Liver (tissue), 9 donors: ENCODE measurements around the gene TPCN1. TPM values are rescaled to one million over a fixed set of nuclear protein-coding genes. Genes with fewer than 3 reads are reported as not detected.

Source experiments
- DNase-seq: peaks from one replicate; pipeline ENCODE4 v3.0.0-alpha.2; 2017; ENCODE audit warnings: low spot score
- H3K27ac ChIP-seq, 2 donors: one replicate each; pipeline ENCODE4 v1.7.0; 2013; ENCODE audit warnings: inconsistent platforms in 2 of 2, low read length in 2 of 2, control low read depth in 1 of 2, low read depth in 1 of 2, mild to moderate bottlenecking in 1 of 2
- H3K27me3 ChIP-seq, 4 donors: one replicate each; pipeline versions ENCODE4 v1.6.1 to v1.7.0; 2013; ENCODE audit warnings: low read length in 3 of 4, inconsistent platforms in 1 of 4, mild to moderate bottlenecking in 1 of 4, moderate library complexity in 1 of 4; ENCODE audit not compliant: control insufficient read depth in 4 of 4, insufficient read depth in 4 of 4
- H3K36me3 ChIP-seq, 4 donors: one replicate each; pipeline versions ENCODE4 v1.6.1 to v1.7.0; 2013; ENCODE audit warnings: low read length in 3 of 4, mild to moderate bottlenecking in 3 of 4, low read depth in 1 of 4, moderate library complexity in 1 of 4; ENCODE audit not compliant: control insufficient read depth in 4 of 4, insufficient read depth in 3 of 4
- H3K4me1 ChIP-seq, 4 donors: one replicate each; pipeline versions ENCODE4 v1.6.1 to v1.7.0; 2013; ENCODE audit warnings: low read length in 3 of 4, mild to moderate bottlenecking in 3 of 4, moderate library complexity in 1 of 4; ENCODE audit not compliant: control insufficient read depth in 4 of 4, insufficient read depth in 4 of 4
- H3K4me3 ChIP-seq, 3 donors: one replicate each; pipeline versions ENCODE4 v1.6.1 to v1.7.0; 2013; ENCODE audit warnings: low read length in 3 of 3, control low read depth in 1 of 3, low read depth in 1 of 3, mild to moderate bottlenecking in 1 of 3
- H3K9ac ChIP-seq, 2 donors: one replicate each; pipeline ENCODE4 v1.7.0; 2013; ENCODE audit warnings: low read length in 2 of 2, mild to moderate bottlenecking in 2 of 2, moderate library complexity in 2 of 2, control low read depth in 1 of 2, low read depth in 1 of 2
- H3K9me3 ChIP-seq, 4 donors: one replicate each; pipeline versions ENCODE4 v1.6.1 to v1.7.0; 2013; ENCODE audit warnings: low read length in 3 of 4; ENCODE audit not compliant: control insufficient read depth in 4 of 4
- ATF3 ChIP-seq: IDR thresholded peaks from 2 replicates; pipeline ENCODE4 v1.6.1; 2016; ENCODE audit warnings: antibody characterized with exemption
- CTCF ChIP-seq: fragments of 150-350 bp; IDR thresholded peaks from 2 replicates; pipeline ENCODE4 v1.5.1; 2017; ENCODE audit warnings: improper control_type of control experiment, low read depth, low read length; ENCODE audit not compliant: missing input control
- EGR1 ChIP-seq, 2 donors: IDR thresholded peaks; 2 replicates each; pipeline ENCODE4 v1.6.1; 2016 to 2018; ENCODE audit warnings: antibody characterized with exemption in 2 of 2, low read depth in 2 of 2
- FOXA1 ChIP-seq: IDR thresholded peaks from 2 replicates; pipeline ENCODE4 v1.6.1; 2016; ENCODE audit warnings: antibody characterized with exemption
- FOXA2 ChIP-seq: IDR thresholded peaks from 2 replicates; pipeline ENCODE4 v1.6.1; 2016; ENCODE audit warnings: antibody characterized with exemption
- GABPA ChIP-seq, 2 donors: IDR thresholded peaks in 1 of 2; conservative IDR thresholded peaks in 1 of 2; 2 replicates each; pipeline ENCODE4 v1.6.1; 2016; ENCODE audit warnings: antibody characterized with exemption in 2 of 2, mild to moderate bottlenecking in 1 of 2, moderate library complexity in 1 of 2
- HNF4G ChIP-seq: IDR thresholded peaks from 2 replicates; pipeline ENCODE4 v1.6.1; 2016; ENCODE audit warnings: antibody characterized with exemption
- JUND ChIP-seq, 2 donors: IDR thresholded peaks; 2 replicates each; pipeline ENCODE4 v1.6.1; 2016; ENCODE audit warnings: antibody characterized with exemption in 2 of 2
- NR2F2 ChIP-seq: IDR thresholded peaks from 2 replicates; pipeline ENCODE4 v1.6.1; 2016; ENCODE audit warnings: antibody characterized with exemption
- RAD21 ChIP-seq, 2 donors: IDR thresholded peaks; 2 replicates each; pipeline ENCODE4 v1.6.1; 2016; ENCODE audit warnings: antibody characterized with exemption in 2 of 2, mild to moderate bottlenecking in 2 of 2
- SP1 ChIP-seq: IDR thresholded peaks from 2 replicates; pipeline ENCODE4 v1.6.1; 2018; ENCODE audit warnings: antibody characterized with exemption, mild to moderate bottlenecking
- TAF1 ChIP-seq: conservative IDR thresholded peaks from 2 replicates; pipeline ENCODE4 v1.6.1; 2016; ENCODE audit warnings: antibody characterized with exemption, mild to moderate bottlenecking
- YY1 ChIP-seq: IDR thresholded peaks from 2 replicates; pipeline ENCODE4 v1.6.1; 2016; ENCODE audit warnings: antibody characterized with exemption, mild to moderate bottlenecking
- WGBS: extraction: QIAGEN DNeasy Blood & Tissue Kit; methylation state at CpG from one replicate; pipeline ENCODE4 v1.1.7; 2013; 5-methylcytosine and 5-hydroxymethylcytosine counted together
- polyA plus RNA-seq, 2 donors: library from polyadenylated mRNA; stranded (reverse) in 1 of 2; unstranded in 1 of 2; fragments of 200-250 nt in 1 of 2; fragments of >200 nt in 1 of 2; fragmentation: Nextera tagmentation in 1 of 2; extraction: Ambion mirVana in 1 of 2; gene quantifications; one replicate each; pipeline versions ENCODE4 v1.2.1 to v1.2.3, GENCODE V29; 2013 to 2015
- total RNA-seq, 2 donors: library from RNA; depleted of rRNA; stranded (reverse); fragments of >200 nt; gene quantifications; one replicate each; pipeline ENCODE4 v1.2.3, GENCODE V29; 2014
- TF ChIP-seq, protein P1 (sequence below): IDR thresholded peaks from 2 replicates; pipeline ENCODE4 v1.6.1; 2016; ENCODE audit warnings: antibody characterized with exemption
- TF ChIP-seq, protein P2 (sequence below): IDR thresholded peaks from 2 replicates; pipeline ENCODE4 v1.6.1; 2016; ENCODE audit warnings: antibody characterized with exemption, mild to moderate bottlenecking
- donor health status: healthy.
- donor health status: healthy.
- donor health status: healthy.
- donor health status: healthy.
- donor health status: healthy.

TPCN1 gene
- total and polyA plus RNA-seq, 4 donors: 8.6 to 19.2 (median 13.7) TPM

- Histone ChIP-seq H3K27me3 (no peaks in the 10 kb centered on the region), H3K4me1 (peaks cover 0 to 6% (median 2%) of the 10 kb centered on the region in 4 donors), H3K36me3 (peaks cover 2 to 26% (median 9%) of the 10 kb centered on the region in 4 donors), H3K9ac (no peak overlapping the region), H3K27ac (no peak overlapping the region), H3K4me3 (no peak overlapping the region), H3K9me3 (peaks cover 0 to 6% (median 2%) of the 10 kb centered on the region in 4 donors)
- DNase-seq: no peak
- 97% methylated on average over 4 of the region's 4 CpGs for WGBS
- TF ChIP-seq HNF4G: no peak
- no peak for TF ChIP-seq CTCF
- TF ChIP-seq SP1: no peak
- TF ChIP-seq RAD21 (IDR thresholded peaks at IDR 0.05): no peak
- no peak for TF ChIP-seq TAF1
- no peak for TF ChIP-seq JUND (IDR thresholded peaks at IDR 0.05)
- no peak for TF ChIP-seq YY1
- TF ChIP-seq EGR1 (IDR thresholded peaks at IDR 0.05; ENCODE audit: low read depth in 2 of 2): no peak
- TF ChIP-seq, protein P1, sequence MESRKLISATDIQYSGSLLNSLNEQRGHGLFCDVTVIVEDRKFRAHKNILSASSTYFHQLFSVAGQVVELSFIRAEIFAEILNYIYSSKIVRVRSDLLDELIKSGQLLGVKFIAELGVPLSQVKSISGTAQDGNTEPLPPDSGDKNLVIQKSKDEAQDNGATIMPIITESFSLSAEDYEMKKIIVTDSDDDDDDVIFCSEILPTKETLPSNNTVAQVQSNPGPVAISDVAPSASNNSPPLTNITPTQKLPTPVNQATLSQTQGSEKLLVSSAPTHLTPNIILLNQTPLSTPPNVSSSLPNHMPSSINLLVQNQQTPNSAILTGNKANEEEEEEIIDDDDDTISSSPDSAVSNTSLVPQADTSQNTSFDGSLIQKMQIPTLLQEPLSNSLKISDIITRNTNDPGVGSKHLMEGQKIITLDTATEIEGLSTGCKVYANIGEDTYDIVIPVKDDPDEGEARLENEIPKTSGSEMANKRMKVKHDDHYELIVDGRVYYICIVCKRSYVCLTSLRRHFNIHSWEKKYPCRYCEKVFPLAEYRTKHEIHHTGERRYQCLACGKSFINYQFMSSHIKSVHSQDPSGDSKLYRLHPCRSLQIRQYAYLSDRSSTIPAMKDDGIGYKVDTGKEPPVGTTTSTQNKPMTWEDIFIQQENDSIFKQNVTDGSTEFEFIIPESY: no peak
- TF ChIP-seq GABPA (IDR thresholded peaks at IDR 0.05 in 1 of 2, conservative IDR thresholded peaks at IDR 0.05 in 1 of 2): no peak
- TF ChIP-seq, protein P2, sequence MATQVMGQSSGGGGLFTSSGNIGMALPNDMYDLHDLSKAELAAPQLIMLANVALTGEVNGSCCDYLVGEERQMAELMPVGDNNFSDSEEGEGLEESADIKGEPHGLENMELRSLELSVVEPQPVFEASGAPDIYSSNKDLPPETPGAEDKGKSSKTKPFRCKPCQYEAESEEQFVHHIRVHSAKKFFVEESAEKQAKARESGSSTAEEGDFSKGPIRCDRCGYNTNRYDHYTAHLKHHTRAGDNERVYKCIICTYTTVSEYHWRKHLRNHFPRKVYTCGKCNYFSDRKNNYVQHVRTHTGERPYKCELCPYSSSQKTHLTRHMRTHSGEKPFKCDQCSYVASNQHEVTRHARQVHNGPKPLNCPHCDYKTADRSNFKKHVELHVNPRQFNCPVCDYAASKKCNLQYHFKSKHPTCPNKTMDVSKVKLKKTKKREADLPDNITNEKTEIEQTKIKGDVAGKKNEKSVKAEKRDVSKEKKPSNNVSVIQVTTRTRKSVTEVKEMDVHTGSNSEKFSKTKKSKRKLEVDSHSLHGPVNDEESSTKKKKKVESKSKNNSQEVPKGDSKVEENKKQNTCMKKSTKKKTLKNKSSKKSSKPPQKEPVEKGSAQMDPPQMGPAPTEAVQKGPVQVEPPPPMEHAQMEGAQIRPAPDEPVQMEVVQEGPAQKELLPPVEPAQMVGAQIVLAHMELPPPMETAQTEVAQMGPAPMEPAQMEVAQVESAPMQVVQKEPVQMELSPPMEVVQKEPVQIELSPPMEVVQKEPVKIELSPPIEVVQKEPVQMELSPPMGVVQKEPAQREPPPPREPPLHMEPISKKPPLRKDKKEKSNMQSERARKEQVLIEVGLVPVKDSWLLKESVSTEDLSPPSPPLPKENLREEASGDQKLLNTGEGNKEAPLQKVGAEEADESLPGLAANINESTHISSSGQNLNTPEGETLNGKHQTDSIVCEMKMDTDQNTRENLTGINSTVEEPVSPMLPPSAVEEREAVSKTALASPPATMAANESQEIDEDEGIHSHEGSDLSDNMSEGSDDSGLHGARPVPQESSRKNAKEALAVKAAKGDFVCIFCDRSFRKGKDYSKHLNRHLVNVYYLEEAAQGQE: no peak
These were observed 33.0 kb downstream of the TPCN1 start for GRCh38 chr12:113254298-113254697.

DNA sequence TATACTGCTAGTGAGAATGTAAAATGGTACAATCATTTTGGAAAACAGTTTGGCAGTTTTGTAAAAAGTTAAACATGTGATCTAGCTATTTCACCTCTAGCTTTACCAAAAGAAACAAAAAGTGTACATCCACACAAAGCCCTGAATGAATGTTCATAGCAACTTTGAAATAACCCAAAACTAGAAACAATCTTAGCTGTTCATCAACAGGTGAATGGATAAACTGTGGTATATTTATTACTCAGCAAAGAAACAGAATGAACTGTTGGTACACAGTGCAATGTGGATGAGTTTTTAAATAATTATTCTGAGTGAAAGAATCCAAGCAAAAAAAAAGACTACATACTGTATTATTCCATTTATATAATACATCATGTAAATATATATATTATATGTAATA lies 36.3 kb downstream of the TPCN1 start:
- Histone ChIP-seq H3K36me3 (peaks cover 0 to 9% (median 4%) of the 10 kb centered on the region in 4 donors), H3K4me3 (no peak overlapping the region), H3K9me3 (peaks cover 0 to 6% (median 2%) of the 10 kb centered on the region in 4 donors), H3K9ac (no peak overlapping the region), H3K4me1 (peaks cover 4 to 22% (median 14%) of the 10 kb centered on the region in 4 donors), H3K27me3 (no peaks in the 10 kb centered on the region), H3K27ac (no peak overlapping the region)
- TF ChIP-seq, protein P1: no peak
- TF ChIP-seq FOXA2: no peak
- no peak for TF ChIP-seq ATF3
- TF ChIP-seq CTCF: no peak
- no peak for TF ChIP-seq HNF4G
- TF ChIP-seq NR2F2: no peak
- TF ChIP-seq RAD21 (IDR thresholded peaks at IDR 0.05): no peak
- TF ChIP-seq FOXA1: no peak
- no peak for DNase-seq
